ENCODE data around the gene KRT33B.
"Not testable (repeated sequence)": the region's sequence is repeated elsewhere in the genome, so short reads cannot be mapped to it uniquely, and the experiment has no call there.

The KRT33B gene

DNA sequence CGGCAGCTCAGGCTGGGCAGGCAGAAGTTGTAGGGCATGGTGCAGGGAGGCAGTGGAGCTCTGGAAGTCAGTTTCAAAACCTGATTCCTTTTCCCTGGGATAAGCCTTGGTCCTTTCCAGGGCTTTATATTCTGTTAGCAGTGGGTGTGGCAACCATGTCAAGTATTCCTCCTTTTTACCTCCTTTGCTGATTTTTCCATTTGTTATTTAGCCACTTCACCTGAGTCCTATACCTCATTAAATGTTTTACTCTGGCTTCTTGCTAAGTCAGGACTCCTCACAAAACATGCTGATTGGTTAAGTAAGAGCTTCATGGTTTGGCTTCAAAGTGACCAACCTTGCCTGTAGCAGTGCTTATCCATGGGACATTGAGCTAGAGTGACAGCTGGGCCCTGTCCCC, at the start of gene KRT33B:
Gene KRT33B (minus strand): TSS at position 101 of the 400 bp plus-strand sequence. CDS start 63 bp downstream, at position 38.
- no peak for DNase-seq

DNA sequence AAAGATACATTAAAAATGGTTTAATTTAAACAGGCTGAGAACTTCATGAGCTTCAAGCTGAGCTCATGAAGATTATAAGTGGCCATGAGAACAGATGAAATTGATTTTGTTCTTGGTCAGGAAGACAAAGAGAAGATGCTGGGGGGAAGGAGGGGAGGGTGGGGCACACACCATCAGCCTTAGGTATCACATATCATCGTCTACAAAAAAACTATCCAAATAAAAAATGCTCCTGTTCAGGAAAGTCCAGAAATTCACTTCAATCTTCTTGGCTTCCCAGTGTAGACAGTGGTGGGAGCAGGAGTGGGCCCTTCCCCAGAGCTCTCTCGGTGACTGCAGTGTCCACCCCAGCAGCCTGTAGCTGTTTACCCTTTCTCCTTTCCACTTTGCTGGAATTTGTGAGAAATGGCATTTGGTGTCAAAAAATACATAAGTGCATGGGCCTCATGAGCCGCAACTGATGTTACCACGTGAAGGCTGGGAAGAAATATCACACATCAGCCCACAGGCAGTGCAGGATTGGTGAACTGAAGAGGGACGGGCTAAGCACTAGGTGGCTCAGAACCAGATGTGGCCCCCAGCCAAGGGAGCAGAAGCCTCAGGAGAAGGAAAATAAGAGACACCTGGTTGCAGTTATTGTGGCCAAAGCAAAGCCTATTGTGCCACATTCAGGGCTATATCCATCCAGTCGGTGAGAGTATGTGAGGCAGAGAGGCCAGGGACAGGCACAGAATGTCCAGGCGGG, 48.7 kb upstream of the KRT33B start:
- DNase-seq, result no peak

DNA sequence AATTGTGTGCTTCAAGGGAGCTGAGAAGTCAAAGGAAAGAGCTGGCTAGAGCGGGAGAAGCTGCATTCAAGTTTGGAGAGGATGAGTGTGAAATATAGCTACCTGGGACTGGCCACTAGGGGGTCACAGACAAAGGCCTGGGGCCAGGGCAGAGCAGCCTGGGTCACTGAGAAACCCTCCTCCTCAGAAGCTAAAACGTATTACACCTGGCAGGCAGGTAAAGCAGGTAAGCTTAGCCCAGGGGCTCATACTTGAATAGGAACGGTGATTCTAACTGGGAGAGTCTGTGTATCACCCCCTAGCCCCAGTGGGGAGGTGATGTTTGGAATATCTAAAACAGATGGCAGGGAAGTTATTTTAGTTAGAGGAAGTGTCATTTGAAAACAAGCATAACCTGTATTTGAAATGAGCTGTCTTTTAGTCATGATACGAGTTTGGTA, 48.0 kb upstream of the KRT33B start:
- no peak for DNase-seq

DNA sequence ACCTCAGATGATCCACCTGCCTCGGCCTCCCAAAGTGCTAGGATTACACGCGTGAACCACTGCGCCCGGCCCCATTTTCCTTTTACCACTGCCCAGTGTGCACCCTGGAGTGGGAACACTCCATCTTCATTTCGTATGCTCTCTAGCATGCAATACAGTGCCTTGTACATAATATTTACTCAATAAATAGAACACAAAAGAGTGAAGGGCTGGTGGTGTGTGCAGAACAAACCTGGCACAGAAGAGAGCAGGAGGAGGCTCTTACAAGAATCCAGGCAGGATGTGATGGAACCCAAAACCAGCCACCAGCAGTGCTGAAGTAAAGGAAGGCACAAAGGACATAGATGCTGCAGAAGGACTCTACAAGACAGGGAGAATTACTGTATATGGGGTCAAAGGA, 47.5 kb upstream of the KRT33B start:
- DNase-seq, result no peak

DNA sequence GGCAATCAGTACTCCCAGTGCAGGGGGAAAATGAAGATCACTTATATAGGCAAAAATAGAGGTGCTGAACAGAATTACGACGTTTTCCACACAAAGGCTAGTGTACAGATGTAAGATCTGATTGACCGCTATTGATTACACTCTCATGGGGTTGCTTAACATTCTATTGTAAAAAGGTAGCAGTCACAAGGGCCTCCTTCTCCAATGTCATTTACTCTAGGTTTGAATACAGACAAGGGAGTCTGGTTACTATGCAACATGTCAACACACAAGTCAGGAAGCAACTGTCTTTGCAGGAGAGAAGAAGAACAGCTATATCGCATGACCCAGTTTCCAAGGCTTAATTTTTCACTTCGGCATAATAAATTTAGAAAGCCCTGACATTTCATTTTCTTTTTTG, 46.9 kb upstream of the KRT33B start:
- DNase-seq, result no peak

DNA sequence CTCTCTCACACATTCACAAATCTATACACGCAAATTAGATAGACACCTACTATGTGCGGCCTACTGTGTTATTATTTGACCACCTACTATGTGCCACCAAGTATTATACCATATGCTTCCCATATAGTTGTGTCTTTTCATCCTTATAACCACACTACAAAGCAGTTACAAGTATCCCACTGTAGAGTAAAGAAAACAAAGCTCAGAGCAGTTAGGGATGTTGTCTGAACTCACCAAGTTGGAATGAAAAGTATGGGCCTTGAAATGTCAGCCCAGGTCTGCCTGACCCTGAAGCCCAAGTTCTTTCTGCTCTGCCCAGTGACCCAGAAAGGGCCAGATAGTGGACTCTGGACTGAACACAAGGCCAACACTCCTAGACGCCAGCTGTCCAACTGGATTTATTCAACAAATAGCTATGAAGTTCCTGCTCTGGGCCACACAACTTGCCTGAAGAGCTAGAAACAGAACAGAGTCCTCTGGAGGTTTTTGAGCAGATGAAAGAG, 46.3 kb upstream of the KRT33B start:
- no peak for DNase-seq

DNA sequence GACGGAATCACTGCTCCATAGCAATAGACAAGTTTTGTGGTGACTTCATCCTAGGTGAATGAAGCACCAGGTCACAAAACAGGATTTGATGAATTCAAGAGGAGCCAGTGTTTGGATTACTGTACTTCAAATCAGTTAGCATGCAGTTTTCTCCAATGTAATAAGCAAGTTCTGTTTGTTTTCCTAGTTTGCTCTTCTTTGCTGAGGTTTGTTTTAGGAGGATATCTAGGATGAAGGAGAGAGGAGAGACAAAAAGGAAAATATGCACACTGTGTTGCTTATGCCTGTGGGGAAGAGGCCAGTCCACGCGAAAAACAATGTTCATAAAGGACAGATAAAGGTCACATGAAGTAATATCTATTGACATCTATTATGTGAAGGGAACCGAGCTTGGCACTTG, 45.8 kb upstream of the KRT33B start:
- no peak for DNase-seq

DNA sequence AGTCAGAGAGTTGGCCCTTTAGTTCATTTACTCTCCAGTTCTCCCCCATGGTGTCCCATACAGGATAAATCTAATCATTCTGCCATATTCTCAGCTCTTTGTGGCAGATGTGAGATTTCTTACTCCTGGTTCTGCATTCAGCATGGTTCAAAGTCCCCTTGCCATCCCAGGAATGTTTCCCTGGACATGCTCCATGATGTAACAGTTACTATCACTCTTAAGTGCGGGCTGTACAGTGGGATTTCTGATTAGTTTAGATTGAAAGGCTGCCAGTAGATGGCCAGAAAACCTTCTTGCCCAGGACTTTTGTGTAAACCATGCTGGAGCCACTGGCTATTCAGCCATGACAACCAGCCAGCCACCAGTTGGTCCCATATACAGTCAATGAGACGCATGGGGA, 44.4 kb upstream of the KRT33B start:
- no peak for DNase-seq

DNA sequence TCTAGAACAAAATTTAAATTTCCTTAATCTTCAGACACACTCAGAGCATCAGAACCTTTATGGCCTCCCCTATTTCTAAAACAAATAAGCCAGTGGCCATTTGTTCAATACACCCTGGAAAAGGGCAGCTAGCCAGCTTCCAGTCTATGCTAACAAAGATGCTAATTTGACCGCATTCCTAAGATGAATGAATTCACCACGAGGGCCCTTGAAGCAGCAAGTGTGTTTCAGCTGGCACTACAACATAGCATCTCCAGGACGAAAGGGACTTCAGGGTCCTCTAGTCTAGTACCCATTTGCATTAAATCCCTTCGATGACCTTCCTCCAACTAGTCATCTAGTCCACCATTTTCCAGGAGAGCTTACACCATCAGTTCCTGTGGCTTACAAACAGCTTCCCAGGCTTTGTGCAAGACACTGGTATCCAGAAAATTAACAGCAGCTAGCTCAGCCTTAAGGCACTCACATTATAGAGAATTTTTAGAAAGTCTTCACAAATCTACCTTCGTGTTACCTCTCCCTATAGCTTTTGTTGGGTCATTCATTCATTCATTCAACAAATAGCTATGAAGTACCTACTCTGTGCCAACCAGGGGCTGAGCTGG, 43.8 kb upstream of the KRT33B start:
- no peak for DNase-seq

DNA sequence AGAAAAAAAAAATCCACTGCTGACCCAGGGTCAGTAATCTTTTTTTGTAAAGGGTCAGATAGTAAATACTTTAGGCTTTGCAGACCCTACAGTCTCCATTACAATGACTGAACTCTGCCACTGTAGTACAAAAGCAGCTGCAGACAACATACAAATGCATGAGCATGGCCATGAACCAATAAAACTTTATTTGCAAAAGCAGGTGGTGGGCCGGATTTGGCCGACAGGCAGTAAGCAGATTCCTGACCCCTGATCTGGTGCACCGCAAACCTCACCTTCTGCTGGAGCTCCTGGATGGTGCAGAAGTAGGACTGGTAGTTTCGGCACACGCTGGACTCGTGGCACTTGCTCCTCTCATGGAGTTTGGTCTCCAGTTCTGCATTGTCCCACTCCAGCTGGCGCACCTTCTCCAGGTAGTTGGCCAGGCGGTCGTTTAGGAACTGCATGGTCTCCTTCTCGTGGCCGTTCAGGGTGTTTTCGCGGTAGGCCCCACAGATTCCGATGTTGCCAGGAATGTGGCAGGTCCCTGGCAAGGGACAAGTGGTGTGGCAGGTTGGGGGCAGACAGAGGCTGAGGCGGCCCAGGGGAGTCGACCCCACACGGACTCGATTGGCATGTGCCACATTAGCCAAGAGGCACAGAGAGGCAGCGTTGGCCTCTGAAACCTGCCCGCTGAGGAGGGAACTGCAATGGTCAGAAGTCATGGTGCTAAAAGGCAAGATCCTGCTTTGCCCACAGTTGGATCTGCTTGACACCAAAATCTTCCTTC, 41.6 kb upstream of the KRT33B start:
- DNase-seq, result no peak

DNA sequence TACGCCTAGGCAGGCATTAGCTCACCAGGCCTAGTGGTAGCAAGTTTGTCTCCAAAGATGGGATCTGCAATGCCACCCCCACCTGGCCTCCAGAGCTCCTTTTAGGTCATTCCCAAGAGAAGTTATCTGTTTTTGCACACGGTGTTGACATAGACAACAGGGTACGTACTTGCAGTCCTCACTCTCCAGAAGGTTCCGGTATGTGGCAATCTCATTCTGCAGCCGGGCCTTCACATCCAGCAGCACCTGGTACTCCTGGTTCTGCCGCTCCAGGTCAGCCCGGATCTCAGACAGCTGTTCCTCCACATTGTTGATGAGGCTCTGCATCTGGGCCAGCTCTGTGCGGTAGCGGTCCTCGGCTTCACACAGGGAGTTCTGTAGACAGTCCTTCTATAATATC, 37.6 kb upstream of the KRT33B start:
- no peak for DNase-seq

DNA sequence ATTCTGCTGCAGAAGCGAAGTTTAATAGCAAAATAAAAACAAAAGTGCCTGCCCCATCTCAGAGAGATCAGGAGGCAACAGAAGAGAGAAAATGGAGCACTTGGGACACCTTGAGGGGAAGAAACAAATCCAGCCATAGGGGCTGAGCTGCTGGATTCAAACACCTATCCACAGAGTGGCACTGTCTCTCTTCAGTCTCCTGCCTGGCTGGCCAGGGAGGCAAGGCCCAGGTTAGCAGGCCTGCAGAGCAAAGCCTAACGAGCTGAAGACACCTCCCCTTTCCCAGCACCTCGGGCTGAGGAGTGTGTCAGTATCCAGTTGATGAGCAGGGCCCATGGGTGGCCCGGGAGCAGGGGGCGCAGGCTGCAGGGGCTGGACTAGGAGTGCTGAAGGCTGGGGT, 36.6 kb upstream of the KRT33B start:
- no peak for DNase-seq

DNA sequence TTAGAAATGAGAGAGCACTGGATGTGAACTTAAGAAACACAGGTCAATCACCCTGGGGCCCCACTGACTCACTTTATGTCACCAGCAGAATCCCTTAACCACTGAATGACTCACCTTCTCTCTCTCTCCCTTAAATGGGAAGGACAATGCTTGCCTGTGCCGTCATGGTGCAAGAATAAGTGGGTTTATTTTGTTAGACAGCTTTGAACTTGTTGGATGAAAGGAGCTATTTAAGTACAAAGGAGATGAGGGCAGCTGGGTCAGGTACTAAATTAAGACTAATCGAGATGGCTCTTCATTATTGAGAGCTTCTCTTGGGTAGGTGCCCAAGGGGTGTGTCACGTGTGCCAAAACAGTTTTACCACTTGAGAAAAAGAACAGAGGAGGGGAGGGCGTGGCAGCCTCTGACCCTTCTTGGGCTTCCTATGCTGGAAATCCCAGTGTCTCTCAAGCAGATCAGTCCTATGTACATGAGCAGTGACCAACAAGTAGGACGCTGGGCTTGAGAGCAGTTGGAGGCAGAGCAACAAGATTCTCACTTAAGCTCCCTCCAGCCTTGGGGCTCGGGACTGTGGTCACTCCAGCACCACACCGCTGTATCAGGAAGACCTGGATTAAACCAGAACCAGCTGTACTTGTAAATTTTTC, 34.5 kb upstream of the KRT33B start:
- DNase-seq, result no peak

DNA sequence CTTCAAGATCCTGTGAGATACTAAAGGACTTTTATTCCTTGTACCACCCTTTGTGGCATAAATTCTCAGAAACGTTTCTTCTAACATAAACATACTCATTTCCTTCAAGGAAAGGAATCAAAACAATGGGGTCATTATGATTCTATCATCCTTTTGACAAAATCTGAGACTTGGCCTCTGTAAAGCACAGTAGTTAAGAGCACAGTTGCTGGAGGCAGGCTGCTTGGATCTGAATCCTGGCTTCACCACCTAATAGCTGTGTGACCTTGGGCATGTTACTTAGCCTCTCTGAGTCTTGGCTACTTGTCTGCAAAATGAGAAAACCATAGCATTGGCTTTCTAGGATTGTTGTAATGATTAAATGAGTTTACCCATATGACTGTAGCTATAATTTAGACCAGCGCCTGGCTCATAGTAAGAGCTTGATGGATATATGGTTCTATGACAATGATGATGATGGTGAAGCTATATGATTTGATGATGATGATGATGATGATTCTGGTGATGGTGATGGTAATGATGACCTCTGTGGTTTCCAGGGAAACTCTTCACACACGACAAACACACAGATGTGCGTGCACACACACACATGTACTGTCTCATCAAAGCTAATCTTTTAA, 33.9 kb upstream of the KRT33B start:
- DNase-seq, result no peak

DNA sequence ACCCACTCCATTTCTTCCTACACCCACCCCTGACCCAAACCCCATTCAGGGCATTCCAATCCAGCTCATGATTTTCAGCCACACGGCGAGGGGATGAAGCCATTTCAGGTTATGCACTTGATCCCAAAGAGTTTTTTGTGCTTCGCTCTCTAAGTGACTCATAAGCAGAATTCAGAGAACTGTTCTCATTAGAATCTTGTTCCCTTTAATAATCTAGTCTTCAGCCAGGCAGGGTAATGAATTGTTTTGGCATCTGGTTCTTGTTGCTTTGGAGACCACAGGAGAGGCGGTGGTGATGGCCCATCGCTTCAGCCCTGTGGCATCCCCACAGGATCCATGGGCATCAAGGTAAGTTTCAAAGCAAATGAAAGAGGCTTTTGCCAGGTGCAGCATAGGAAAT, 32.5 kb upstream of the KRT33B start:
- no peak for DNase-seq

DNA sequence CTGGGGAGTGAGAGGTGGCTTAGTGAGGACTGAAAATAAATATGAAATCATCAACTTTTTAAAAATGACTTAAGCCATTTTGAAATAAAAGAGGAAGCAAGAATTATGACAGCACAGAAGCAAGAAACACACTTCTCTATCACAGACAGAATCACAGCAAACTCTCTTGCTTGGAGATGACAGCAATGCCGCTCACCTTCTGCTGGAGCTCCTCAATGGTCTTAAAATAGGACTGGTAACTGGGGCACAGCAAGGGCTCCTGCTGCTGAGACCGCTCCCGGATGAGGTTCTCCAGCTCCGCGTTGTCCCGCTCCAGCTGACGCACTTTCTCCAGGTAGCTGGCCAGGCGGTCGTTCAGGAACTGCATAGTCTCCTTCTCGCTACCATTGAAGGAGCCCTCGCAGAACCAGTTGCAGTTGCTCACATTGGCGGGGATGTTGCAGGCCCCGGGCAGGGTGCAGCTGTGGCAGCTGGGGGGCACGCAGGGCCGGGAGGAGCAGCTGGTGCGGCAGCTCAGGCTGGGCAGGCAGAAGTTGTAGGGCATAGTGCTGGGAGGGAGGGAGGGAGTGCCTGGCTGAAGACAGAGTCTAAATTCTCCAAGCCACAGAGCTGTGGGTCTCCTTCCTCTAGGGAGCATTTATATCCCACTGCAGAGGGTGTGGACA, 27.5 kb upstream of the KRT33B start, which contains the start of gene KRT31:
Gene KRT31 (minus strand): TSS at position 613 of the 665 bp plus-strand sequence. CDS start 69 bp downstream, at position 544.
- DNase-seq, result no peak

DNA sequence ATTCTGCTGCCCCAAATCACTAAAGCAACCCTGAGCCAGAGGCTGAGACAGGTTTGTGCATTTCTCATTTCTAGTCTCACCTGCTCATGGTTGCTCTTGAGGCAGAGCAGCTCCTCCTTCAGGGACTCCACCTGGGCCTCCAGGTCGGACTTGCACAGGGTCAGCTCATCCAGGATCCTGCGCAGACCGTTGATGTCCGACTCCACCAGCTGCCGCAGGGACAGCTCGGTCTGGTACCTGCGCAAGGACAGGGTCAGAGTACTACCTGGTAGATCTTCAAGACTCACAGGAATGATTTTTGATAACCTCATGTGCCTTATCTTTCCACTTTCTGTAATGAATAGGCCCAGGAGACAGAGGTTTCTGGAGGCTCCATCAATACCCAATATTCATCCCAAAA, 26.7 kb upstream of the KRT33B start:
- DNase-seq, result no peak

DNA sequence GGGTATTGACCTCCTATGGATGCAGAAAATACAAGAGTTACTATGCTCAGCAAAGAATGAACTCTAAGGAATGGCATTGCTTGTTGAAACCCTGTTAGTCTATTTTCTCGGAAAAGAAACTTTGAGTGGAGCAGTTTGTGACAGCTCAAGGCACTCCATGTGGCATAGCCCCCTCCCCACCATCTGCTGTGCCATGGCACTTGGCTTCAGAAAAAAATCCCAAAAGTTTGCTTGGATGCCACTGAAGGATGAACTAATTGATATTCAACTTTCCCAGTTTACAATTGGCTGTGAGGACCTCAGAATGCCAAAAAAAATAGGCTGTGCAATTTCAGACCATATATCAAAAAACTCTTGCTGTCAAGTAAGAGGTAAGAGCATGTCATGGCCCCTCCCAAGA, 26.0 kb upstream of the KRT33B start:
- DNase-seq, result no peak

DNA sequence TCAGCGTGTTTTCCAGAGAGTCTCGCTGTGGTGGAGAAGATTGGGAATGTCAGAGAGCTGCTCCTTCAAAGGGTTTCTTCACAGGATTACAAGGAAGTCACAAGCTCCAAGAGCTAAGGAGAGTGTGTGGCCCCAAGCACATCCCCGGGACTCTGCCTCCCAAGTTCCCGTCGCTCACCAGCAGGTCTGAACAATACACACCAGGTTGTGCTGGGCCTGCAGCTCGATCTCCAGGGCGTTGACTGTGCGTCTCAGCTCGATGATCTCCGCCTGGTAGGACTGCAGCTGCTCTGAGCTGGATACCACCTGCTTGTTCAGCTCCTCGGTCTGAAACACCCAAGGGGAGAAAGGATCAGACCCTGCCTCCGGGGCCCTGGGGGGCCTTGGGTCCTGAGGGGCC, 25.4 kb upstream of the KRT33B start:
- not testable (repeated sequence) for DNase-seq

DNA sequence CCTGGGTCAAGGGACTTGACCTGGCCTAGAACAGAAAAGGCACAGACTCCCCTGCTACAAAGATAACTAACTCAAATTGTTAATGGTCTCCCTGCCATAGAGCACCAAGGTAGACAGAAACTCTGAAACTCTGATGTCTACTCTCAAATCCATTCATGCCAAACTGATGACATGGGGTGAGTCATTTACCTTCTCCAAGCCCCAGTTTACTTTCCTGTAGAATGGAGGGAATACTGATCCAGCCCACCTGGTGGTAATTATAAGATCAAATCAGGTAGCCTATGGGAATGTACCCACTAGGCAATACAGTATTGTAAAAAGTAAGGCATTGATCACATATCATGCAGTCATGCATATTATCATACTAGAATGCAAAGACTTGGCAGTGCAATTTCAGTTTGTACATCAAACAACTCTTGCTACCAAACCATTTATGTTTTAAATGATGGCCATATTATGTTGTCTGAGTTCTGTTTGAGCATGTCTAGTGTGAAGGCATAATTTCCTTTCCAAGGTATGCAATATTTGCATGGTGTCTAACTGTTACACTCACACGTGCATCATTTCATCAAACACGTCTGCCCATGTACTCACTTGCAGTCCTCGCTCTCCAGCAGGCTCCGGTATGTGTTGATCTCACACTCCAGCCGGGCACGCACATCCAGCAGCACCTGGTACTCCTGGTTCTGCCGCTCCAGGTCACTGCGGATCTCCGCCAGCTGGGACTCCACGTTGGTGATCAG, 24.8 kb upstream of the KRT33B start:
- no peak for DNase-seq

DNA sequence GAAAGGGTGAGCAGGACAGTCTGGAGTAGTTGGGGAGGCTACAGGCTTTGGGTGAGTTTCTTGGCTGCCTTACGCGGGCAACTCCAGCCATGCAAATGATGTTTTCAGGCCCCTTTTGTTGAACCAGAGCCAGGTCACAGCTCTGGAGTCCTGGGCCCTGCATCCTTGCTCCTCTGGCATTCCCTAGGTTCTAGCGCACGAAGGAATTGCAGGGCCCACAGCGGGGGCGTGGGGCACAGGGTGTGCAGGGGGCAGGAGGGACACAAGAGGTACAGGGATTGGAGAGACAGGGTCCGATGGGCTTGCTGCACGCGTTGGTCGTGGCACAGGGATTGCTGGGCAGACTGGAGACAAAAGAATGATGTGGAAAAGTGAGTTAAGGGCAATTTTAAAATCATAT, 24.2 kb upstream of the KRT33B start:
- DNase-seq, result no peak

Data from activated naive CD4-positive, alpha-beta T cell (primary cell).